GM23338 (cell line): ENCODE measurements around the gene SMG6. TPM values are rescaled to one million over a fixed set of nuclear protein-coding genes. Genes with fewer than 3 reads are reported as not detected.
A peak's percentile ranks its signal among the peaks of the same experiment; 100 is the strongest.

Source experiments
- ATAC-seq: fragments of 200-7000 bp; cut with Tn5 transposase; 3 replicates; pipeline ENCODE4 v1.9.1; 2020
- DNase-seq: peaks from one replicate; pipeline ENCODE4 v3.0.0-alpha.2; 2015; ENCODE audit warnings: low spot score
- H2AFZ ChIP-seq: fragments of 200-600 bp; sonication (generic); 2 replicates; pipeline ENCODE4 v1.8.0; 2016; ENCODE audit warnings: antibody characterized with exemption, mild to moderate bottlenecking, moderate library complexity
- H3F3A ChIP-seq: fragments of 200-600 bp; sonication (generic); replicated peaks from 2 replicates; pipeline ENCODE4 v1.8.0; 2017; ENCODE audit warnings: antibody characterized with exemption, mixed run types, low read depth
- H3K27ac ChIP-seq: fragments of 200-600 bp; sonication (generic); 2 replicates; pipeline ENCODE4 v1.6.1; 2016; ENCODE audit warnings: low read depth
- H3K27me3 ChIP-seq: fragments of 200-600 bp; sonication (generic); 2 replicates; pipeline ENCODE4 v1.8.0; 2016; ENCODE audit warnings: mild to moderate bottlenecking, mixed run types, moderate library complexity; ENCODE audit not compliant: insufficient read depth
- H3K36me3 ChIP-seq: fragments of 200-600 bp; sonication (generic); 2 replicates; pipeline ENCODE4 v1.8.0; 2016; ENCODE audit warnings: mild to moderate bottlenecking; ENCODE audit not compliant: insufficient read depth
- H3K4me1 ChIP-seq: fragments of 200-600 bp; sonication (generic); 2 replicates; pipeline ENCODE4 v1.8.0; 2016; ENCODE audit warnings: mild to moderate bottlenecking, moderate library complexity; ENCODE audit not compliant: insufficient read depth
- H3K4me2 ChIP-seq: fragments of 200-600 bp; sonication (generic); 2 replicates; pipeline ENCODE4 v1.7.1; 2017; ENCODE audit warnings: mixed run types
- H3K4me3 ChIP-seq: fragments of 200-600 bp; sonication (generic); 2 replicates; pipeline ENCODE4 v1.6.1; 2016; ENCODE audit warnings: mixed run types
- H3K79me2 ChIP-seq: fragments of 200-600 bp; sonication (generic); replicated peaks from 2 replicates; pipeline ENCODE4 v1.8.0; 2017; ENCODE audit warnings: mild to moderate bottlenecking; ENCODE audit not compliant: insufficient read depth
- H3K9me2 ChIP-seq: fragments of 200-600 bp; sonication (generic); 2 replicates; pipeline ENCODE4 v1.8.0; 2017; ENCODE audit not compliant: insufficient read depth
- H4K20me1 ChIP-seq: fragments of 200-600 bp; sonication (generic); replicated peaks from 2 replicates; pipeline ENCODE4 v1.8.0; 2017; ENCODE audit warnings: mild to moderate bottlenecking; ENCODE audit not compliant: insufficient read depth
- H3K27ac Mint-ChIP-seq: 2 replicates; pipeline ENCODE4 v1.8.0; 2020; ENCODE audit warnings: inconsistent platforms, mild to moderate bottlenecking, moderate library complexity, mixed read lengths
- H3K27me3 Mint-ChIP-seq: 3 replicates; pipeline ENCODE4 v1.8.0; 2022; ENCODE audit warnings: low read depth, mild to moderate bottlenecking, moderate library complexity, mixed read lengths, inconsistent platforms; ENCODE audit not compliant: insufficient read depth, poor library complexity
- H3K36me3 Mint-ChIP-seq: 3 replicates; pipeline ENCODE4 v1.8.0; 2021; ENCODE audit warnings: low read depth, mild to moderate bottlenecking, inconsistent platforms, moderate library complexity, mixed read lengths
- H3K4me1 Mint-ChIP-seq: 3 replicates; pipeline ENCODE4 v1.8.0; 2020; ENCODE audit warnings: mild to moderate bottlenecking, inconsistent platforms, mixed read lengths
- H3K4me3 Mint-ChIP-seq: 3 replicates; pipeline ENCODE4 v1.8.0; 2021; ENCODE audit warnings: moderate library complexity, mild to moderate bottlenecking, inconsistent platforms, mixed read lengths
- H3K9me3 Mint-ChIP-seq: 3 replicates; pipeline ENCODE4 v1.8.0; 2020; ENCODE audit warnings: moderate library complexity, mild to moderate bottlenecking, inconsistent platforms, mixed read lengths
- CREB1 ChIP-seq: fragments of 250-450 bp; sonication (Bioruptor Pico); IDR thresholded peaks from 2 replicates; pipeline ENCODE4 v1.5.0; 2020; ENCODE audit warnings: low read depth, mild to moderate bottlenecking, moderate library complexity
- EZH2 ChIP-seq: fragments of 200-600 bp; sonication (generic); IDR thresholded peaks from one replicate; pipeline ENCODE4 v1.8.0; 2017; ENCODE audit warnings: antibody characterized with exemption, mild to moderate bottlenecking, low read depth; ENCODE audit not compliant: unreplicated experiment
- NANOG ChIP-seq: IDR thresholded peaks from 2 replicates; pipeline ENCODE4 v1.6.1; 2016; ENCODE audit warnings: antibody characterized with exemption, borderline replicate concordance
- STAT1 ChIP-seq: IDR thresholded peaks from one replicate; pipeline ENCODE4 v1.6.1; 2016; ENCODE audit warnings: antibody characterized with exemption; ENCODE audit not compliant: unreplicated experiment
- polyA plus RNA-seq: library from polyadenylated mRNA; unstranded; fragments of >200 nt; fragmentation: Nextera tagmentation; extraction: Ambion mirVana; gene quantifications from 2 replicates; pipeline ENCODE4 v1.2.1, GENCODE V29; 2016
- total RNA-seq: library from RNA; depleted of rRNA; stranded (reverse); fragments of >200 nt; shearing (Covaris generic); gene quantifications from 2 replicates; pipeline ENCODE4 v1.2.3, GENCODE V29; 2014
- TF ChIP-seq, protein P1 (sequence below), 2 experiments: fragments of 200-600 bp in 1 of 2; sonication (generic) in 1 of 2; conservative IDR thresholded peaks; 2 replicates each; pipeline versions ENCODE4 v1.5.1 to v1.6.1; 2016 to 2017; ENCODE audit warnings: antibody characterized with exemption in 2 of 2, low read depth in 2 of 2, mild to moderate bottlenecking in 2 of 2, moderate library complexity in 1 of 2

The SMG6 gene
- total and polyA plus RNA-seq, 2 experiments from 2014 or later: 10.4 to 43.1 TPM

DNA sequence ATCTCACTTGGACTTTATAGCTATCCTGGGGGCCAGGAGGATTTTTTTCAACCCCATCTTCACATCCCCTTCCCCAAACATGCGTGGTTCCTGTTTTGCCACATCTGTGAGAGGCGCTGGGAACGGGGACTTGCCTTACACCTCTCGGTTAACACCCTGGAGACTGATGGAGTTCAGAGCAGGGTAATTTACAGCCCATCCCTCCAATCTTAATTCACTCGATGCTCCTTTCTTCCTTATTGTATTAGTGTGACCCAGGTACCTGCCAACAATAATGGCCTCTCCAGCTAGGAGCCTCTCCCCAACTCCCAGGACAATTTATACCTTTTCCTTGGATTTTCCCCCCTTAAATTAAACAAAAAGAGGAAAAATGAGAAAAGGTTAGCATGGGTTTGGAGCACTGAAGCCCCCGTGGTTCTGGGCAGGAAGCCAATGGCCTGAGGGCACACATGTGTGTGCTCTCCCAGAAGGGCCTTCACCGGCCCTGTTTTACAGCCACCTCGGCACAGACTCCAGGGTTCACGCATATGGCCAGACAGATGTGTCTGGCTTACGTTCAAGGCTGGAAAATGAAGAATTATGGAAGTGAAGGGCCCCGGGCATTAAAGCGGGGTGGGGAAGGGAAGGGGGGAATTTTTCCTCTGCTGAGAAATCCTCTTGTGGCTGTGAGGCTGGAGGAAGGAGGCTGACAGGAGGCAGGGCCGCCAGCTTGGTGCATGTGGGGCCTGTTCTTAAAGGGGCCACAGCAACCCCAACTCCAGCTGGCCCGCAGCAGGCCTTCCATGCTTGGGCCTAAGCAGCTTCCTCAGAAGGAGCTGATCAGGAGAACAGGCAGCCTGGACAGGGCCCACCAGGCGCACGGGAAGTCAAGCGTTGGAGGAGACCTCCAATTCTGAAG lies 227.2 kb downstream of the SMG6 start:
- no peak overlapping the region for H3K27ac ChIP-seq
- ATAC-seq (no peak), DNase-seq (no peak)
- Mint-ChIP-seq H3K27ac (peak overlapping the region; percentile 34), H3K27me3 (peaks cover 19% of the 10 kb centered on the region), H3K36me3 (peaks cover 12% of the 10 kb centered on the region; the same call in 2 of the 3 replicates), H3K9me3 (no peaks in the 10 kb centered on the region), H3K4me1 (peaks cover 20% of the 10 kb centered on the region), H3K4me3 (no peak overlapping the region)
- H3K4me1 ChIP-seq: peaks cover 11% of the 10 kb centered on the region; the same call in 1 of the 2 replicates
- H2AFZ ChIP-seq: no peak overlapping the region
- H3K4me2 ChIP-seq: no peak overlapping the region
- no peak overlapping the region for H3K4me3 ChIP-seq
- H3K27me3 ChIP-seq: no peaks in the 10 kb centered on the region
- no peaks in the 10 kb centered on the region for H3K36me3 ChIP-seq
- no peaks in the 10 kb centered on the region for H3F3A ChIP-seq
- H4K20me1 ChIP-seq: no peaks in the 10 kb centered on the region
- H3K79me2 ChIP-seq: no peaks in the 10 kb centered on the region
- no peak for TF ChIP-seq CREB1
- no peak for TF ChIP-seq EZH2
- H3K9me2 ChIP-seq: no peaks in the 10 kb centered on the region

DNA sequence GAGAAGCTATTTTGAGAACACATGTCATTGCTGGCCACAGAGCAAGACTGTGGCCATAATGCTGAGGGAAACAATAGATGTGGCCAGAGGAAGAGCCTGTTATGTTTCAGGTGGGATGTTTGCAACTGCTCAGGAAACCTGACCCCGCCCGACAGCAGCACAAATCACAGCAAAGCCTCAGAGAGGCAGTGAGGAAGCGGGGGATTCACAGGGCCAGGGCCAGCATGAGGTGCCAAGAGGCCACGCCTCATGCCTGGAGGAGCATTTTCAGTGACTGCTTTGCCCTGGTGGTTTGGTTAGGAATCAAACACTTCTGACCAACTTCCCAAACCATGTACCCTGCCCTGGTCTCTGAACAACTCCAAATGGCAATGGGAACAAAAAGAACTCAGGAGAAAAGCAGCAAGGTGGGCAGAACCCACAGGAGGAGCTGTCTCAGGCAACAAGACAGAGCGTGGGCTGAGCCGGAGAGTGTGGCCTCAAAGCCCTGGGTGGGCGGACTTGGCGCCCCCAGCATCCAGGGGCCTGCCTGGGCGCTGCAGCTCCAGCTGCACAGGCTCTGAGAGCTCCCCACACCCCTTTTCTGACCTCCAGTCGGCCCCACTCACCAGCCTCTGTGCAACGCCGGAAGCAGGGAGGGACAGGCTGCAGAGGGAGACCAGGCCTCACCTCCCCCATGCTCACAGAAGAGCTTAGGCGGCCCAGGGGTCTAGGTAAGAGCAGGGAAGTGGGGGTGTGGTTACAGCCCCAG lies 228.1 kb downstream of the SMG6 start:
- TF ChIP-seq, protein P1, sequence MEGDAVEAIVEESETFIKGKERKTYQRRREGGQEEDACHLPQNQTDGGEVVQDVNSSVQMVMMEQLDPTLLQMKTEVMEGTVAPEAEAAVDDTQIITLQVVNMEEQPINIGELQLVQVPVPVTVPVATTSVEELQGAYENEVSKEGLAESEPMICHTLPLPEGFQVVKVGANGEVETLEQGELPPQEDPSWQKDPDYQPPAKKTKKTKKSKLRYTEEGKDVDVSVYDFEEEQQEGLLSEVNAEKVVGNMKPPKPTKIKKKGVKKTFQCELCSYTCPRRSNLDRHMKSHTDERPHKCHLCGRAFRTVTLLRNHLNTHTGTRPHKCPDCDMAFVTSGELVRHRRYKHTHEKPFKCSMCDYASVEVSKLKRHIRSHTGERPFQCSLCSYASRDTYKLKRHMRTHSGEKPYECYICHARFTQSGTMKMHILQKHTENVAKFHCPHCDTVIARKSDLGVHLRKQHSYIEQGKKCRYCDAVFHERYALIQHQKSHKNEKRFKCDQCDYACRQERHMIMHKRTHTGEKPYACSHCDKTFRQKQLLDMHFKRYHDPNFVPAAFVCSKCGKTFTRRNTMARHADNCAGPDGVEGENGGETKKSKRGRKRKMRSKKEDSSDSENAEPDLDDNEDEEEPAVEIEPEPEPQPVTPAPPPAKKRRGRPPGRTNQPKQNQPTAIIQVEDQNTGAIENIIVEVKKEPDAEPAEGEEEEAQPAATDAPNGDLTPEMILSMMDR (conservative IDR thresholded peaks at IDR 0.05; ENCODE audit: low read depth in 2 of 2): 0 out of 4 replicates have a peak, but pooled peaks of 1 of the 2 experiments have one; percentile 19
- no peak for TF ChIP-seq NANOG
- Histone ChIP-seq H3K4me1 (peaks cover 18% of the 10 kb centered on the region), H3K27ac (0 out of 2 replicates have a peak overlapping the region, but pooled peaks have one; percentile 42), H3K79me2 (no peaks in the 10 kb centered on the region), H3K4me2 (no peak overlapping the region), H4K20me1 (no peaks in the 10 kb centered on the region), H3K27me3 (no peaks in the 10 kb centered on the region), H3K36me3 (no peaks in the 10 kb centered on the region), H3F3A (no peaks in the 10 kb centered on the region), H3K9me2 (no peaks in the 10 kb centered on the region), H2AFZ (no peak overlapping the region), H3K4me3 (no peak overlapping the region)
- H3K4me3 Mint-ChIP-seq: no peak overlapping the region
- peaks cover 12% of the 10 kb centered on the region for H3K36me3 Mint-ChIP-seq
- peaks cover 15% of the 10 kb centered on the region for H3K27me3 Mint-ChIP-seq
- H3K27ac Mint-ChIP-seq: peak overlapping the region; percentile 34; the same call in 1 of the 2 replicates
- H3K4me1 Mint-ChIP-seq: peaks cover 28% of the 10 kb centered on the region
- ATAC-seq: peak; percentile 70
- peak; percentile 53 for DNase-seq
- H3K9me3 Mint-ChIP-seq: no peaks in the 10 kb centered on the region

DNA sequence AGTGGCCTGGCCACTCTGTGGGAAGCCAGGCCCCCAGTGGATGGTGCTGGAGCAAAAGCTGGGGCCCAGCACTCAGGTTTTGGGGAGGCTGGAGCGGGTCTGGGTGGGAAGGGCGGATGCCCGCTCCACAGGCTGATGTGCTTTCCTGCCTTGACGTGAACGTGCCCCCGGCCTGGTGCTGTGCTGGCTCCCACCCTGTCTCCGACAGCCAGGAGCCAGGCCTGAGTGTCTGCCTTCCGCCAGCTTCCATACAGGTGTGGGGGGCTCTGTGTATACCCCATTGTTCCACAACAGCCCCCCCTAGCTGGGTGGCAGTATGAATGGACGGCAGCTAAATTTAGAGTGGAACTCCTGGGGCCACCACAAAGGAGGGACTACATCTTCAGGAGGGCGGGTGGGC lies 228.7 kb downstream of the SMG6 start:
- H3K9me2 ChIP-seq: no peaks in the 10 kb centered on the region
- TF ChIP-seq STAT1: no peak
- H3K79me2 ChIP-seq: no peaks in the 10 kb centered on the region
- Mint-ChIP-seq H3K27me3 (peaks cover 15% of the 10 kb centered on the region), H3K9me3 (no peaks in the 10 kb centered on the region), H3K27ac (no peak overlapping the region), H3K4me3 (no peak overlapping the region), H3K4me1 (peaks cover 29% of the 10 kb centered on the region), H3K36me3 (peaks cover 12% of the 10 kb centered on the region)
- no peaks in the 10 kb centered on the region; the same call in 1 of the 2 replicates for H4K20me1 ChIP-seq
- H3K27me3 ChIP-seq: no peaks in the 10 kb centered on the region
- H3K36me3 ChIP-seq: no peaks in the 10 kb centered on the region
- H3K27ac ChIP-seq: no peak overlapping the region
- H3F3A ChIP-seq: no peaks in the 10 kb centered on the region; the same call in 1 of the 2 replicates
- ATAC-seq (peak; percentile 10), DNase-seq (no peak)
- H3K4me1 ChIP-seq: peaks cover 19% of the 10 kb centered on the region
- no peak overlapping the region for H3K4me3 ChIP-seq
- no peak overlapping the region for H3K4me2 ChIP-seq
- H2AFZ ChIP-seq: no peak overlapping the region
